ENCODE data around the gene MAD1L1.
A peak's percentile ranks its signal among the peaks of the same experiment; 100 is the strongest.

MAD1L1 gene

DNA sequence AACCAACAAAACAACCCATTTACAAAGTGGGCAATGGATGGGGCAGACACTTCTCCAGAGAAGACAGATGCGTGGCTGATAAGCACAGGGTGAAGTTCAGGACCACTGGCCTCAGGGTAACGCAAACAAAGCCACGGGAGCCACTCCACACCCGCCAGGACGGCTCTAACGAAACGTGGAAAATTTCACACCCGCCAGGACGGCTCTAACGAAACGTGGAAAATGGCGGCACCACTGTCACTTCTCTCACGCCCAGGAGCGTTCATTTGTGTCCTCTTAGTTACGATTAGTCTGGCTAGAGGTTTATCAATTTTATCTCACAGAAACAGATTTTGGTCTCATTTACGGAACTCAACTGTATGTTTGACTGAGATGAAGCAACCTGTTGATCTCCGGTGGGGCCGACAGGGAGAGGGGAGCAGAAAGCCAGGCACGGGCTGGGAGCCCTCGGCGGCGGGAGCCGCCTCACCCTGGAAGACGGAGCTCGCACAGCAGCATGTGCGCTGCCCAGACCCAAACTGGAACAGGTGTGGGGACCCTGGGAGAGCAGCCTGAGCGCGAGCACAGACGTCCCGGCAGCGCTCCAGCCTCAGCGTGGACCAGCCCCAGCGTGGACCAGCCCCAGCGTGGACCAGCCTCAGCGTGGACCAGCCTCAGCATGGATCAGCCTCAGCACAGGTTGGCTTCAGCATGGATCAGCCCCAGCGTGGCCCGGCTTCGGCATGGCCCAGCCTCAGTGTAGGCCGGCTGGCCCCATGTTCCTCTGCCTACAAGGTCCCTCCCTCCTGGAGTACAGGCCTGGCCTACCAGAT is 243.5 kb downstream of the MAD1L1 start:
- Histone ChIP-seq H4K20me1 (ENCODE audit: insufficient read depth, low read length) (peaks cover 8% of the 10 kb centered on the region), H2AFZ (ENCODE audit: low read depth, low read length) (no peak overlapping the region), H3K4me2 (ENCODE audit: insufficient read depth, low read length) (no peak overlapping the region), H3K9ac (ENCODE audit: low read depth, low read length) (no peak overlapping the region), H3K36me3 (ENCODE audit: insufficient read depth, low read length) (peaks cover 25% of the 10 kb centered on the region), H3K4me3 (ENCODE audit: low read depth in 1 of 2, low read length in 2 of 2) (no peak overlapping the region), H3K4me1 (ENCODE audit: insufficient read depth, low read length) (peaks cover 29% of the 10 kb centered on the region), H3K27me3 (ENCODE audit: insufficient read depth, low read length, poor library complexity) (no peaks in the 10 kb centered on the region), H3K9me3 (ENCODE audit: insufficient read depth, low read length, severe bottlenecking) (no peaks in the 10 kb centered on the region), H3K27ac (ENCODE audit: low read length) (no peak overlapping the region), H3K79me2 (ENCODE audit: insufficient read depth, low read length) (no peaks in the 10 kb centered on the region; the same call in 1 of the 2 replicates)
- DNase-seq (no peak), ATAC-seq (ENCODE audit: insufficient read depth, low read depth) (no peak)
- TF ChIP-seq, protein P1, sequence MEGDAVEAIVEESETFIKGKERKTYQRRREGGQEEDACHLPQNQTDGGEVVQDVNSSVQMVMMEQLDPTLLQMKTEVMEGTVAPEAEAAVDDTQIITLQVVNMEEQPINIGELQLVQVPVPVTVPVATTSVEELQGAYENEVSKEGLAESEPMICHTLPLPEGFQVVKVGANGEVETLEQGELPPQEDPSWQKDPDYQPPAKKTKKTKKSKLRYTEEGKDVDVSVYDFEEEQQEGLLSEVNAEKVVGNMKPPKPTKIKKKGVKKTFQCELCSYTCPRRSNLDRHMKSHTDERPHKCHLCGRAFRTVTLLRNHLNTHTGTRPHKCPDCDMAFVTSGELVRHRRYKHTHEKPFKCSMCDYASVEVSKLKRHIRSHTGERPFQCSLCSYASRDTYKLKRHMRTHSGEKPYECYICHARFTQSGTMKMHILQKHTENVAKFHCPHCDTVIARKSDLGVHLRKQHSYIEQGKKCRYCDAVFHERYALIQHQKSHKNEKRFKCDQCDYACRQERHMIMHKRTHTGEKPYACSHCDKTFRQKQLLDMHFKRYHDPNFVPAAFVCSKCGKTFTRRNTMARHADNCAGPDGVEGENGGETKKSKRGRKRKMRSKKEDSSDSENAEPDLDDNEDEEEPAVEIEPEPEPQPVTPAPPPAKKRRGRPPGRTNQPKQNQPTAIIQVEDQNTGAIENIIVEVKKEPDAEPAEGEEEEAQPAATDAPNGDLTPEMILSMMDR (IDR thresholded peaks at IDR 0.05; ENCODE audit: borderline replicate concordance, extremely low read depth, low read length, poor library complexity, severe bottlenecking): no peak
- TF ChIP-seq EZH2 (IDR thresholded peaks at IDR 0.05; ENCODE audit: borderline replicate concordance, low read depth, low read length, severe bottlenecking): no peak

DNA sequence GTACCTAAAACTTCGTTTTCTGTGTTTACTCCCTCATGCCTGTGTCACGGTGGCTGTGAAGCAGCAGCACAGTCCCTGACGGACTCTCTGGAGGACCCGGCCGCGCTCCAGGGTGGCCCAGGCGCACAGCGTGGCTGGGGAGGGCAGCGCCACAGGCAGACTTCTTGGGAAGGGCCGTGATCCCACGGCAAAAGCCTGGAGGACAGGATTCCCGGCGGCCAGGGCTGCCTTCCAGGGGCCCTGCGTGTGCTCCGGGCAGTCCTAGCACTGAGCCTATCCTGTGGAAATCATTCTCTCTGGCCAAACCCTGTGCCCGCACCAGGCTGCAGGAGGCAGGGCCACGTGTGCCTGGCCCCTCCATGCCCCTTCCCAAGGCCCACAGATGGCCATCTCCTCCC is 244.2 kb downstream of the MAD1L1 start:
- Histone ChIP-seq H3K4me2 (ENCODE audit: insufficient read depth, low read length) (no peak overlapping the region), H2AFZ (ENCODE audit: low read depth, low read length) (no peak overlapping the region), H3K27ac (ENCODE audit: low read length) (peak overlapping the region; percentile 78), H3K9ac (ENCODE audit: low read depth, low read length) (no peak overlapping the region), H3K36me3 (ENCODE audit: insufficient read depth, low read length) (peaks cover 20% of the 10 kb centered on the region), H3K79me2 (ENCODE audit: insufficient read depth, low read length) (no peaks in the 10 kb centered on the region), H4K20me1 (ENCODE audit: insufficient read depth, low read length) (peaks cover 8% of the 10 kb centered on the region), H3K4me3 (ENCODE audit: low read depth in 1 of 2, low read length in 2 of 2) (no peak overlapping the region), H3K4me1 (ENCODE audit: insufficient read depth, low read length) (peaks cover 29% of the 10 kb centered on the region), H3K9me3 (ENCODE audit: insufficient read depth, low read length, severe bottlenecking) (no peaks in the 10 kb centered on the region), H3K27me3 (ENCODE audit: insufficient read depth, low read length, poor library complexity) (no peaks in the 10 kb centered on the region)
- DNase-seq: no peak
- no peak for ATAC-seq (ENCODE audit: insufficient read depth, low read depth)
- TF ChIP-seq, protein P1 (IDR thresholded peaks at IDR 0.05; ENCODE audit: borderline replicate concordance, extremely low read depth, low read length, poor library complexity, severe bottlenecking): no peak
- TF ChIP-seq EZH2 (IDR thresholded peaks at IDR 0.05; ENCODE audit: borderline replicate concordance, low read depth, low read length, severe bottlenecking): no peak

DNA sequence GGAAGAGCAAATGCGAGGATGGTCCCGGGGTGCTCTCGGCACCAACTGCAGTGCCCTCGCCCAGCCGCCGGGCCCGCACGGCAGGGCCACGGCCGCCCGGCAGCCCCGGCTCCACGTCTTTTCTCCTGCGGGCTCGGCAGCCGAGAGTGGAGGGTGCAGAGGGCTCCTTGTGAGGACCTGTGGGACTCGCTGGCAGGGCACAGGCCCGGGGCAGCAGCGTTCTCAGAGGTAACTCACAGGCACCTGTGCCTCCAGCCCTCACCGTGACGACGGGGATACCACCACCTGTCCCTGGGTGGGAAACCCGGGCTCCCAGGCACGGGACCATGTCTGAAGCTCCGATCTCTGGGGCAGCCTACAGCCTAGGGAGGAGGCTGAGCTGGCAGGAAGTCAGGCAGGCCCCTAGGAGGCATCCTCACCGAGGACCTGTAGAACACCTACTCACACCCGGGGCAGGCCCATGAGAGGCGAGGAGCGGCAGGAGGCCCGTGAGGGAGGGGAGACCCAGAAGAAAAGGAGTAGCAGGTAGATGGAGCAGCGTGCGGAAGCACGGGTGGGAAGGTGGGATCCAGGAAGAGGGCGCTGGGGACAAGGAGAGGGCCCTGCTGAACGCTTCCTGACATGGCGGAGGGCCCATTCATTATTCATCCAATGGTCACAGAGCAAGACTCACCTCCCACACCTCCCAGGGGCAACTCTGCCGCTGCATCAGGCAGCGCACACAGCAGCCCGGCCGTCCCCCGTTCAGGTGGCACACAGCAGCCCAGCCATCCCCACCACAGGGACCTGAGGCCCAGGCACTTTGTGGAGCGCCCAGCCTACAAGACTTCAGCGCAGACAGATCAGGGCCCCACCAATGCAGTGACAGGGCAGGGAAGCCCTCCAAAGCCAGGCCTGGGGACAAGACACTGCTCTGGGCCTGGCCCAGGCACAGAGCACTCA is 244.9 kb downstream of the MAD1L1 start:
- H3K4me2 ChIP-seq (ENCODE audit: insufficient read depth, low read length): no peak overlapping the region
- peaks cover 20% of the 10 kb centered on the region for H3K36me3 ChIP-seq (ENCODE audit: insufficient read depth, low read length)
- no peaks in the 10 kb centered on the region for H3K9me3 ChIP-seq (ENCODE audit: insufficient read depth, low read length, severe bottlenecking)
- no peaks in the 10 kb centered on the region for H3K27me3 ChIP-seq (ENCODE audit: insufficient read depth, low read length, poor library complexity)
- DNase-seq: peak; percentile 12
- H3K9ac ChIP-seq (ENCODE audit: low read depth, low read length): no peak overlapping the region; the same call in 1 of the 2 replicates
- H3K27ac ChIP-seq (ENCODE audit: low read length): peak overlapping the region; percentile 78
- H3K79me2 ChIP-seq (ENCODE audit: insufficient read depth, low read length): no peaks in the 10 kb centered on the region
- peaks cover 29% of the 10 kb centered on the region for H3K4me1 ChIP-seq (ENCODE audit: insufficient read depth, low read length)
- ATAC-seq (ENCODE audit: insufficient read depth, low read depth): no peak
- H4K20me1 ChIP-seq (ENCODE audit: insufficient read depth, low read length): peaks cover 8% of the 10 kb centered on the region
- no peak overlapping the region for H2AFZ ChIP-seq (ENCODE audit: low read depth, low read length)
- H3K4me3 ChIP-seq (ENCODE audit: low read depth in 1 of 2, low read length in 2 of 2): no peak overlapping the region
- TF ChIP-seq, protein P1 (IDR thresholded peaks at IDR 0.05; ENCODE audit: borderline replicate concordance, extremely low read depth, low read length, poor library complexity, severe bottlenecking): no peak
- TF ChIP-seq EZH2 (IDR thresholded peaks at IDR 0.05; ENCODE audit: borderline replicate concordance, low read depth, low read length, severe bottlenecking): no peak

Data from DND-41 (cell line).